ENCODE data around the gene DENND1B. TPM values are rescaled to one million over a fixed set of nuclear protein-coding genes. Genes with fewer than 3 reads are reported as not detected.

Gene DENND1B
- polyA plus RNA-seq, 1 donor (not counting 4 experiments of a cell fraction or from before 2014, with no cell fraction given), result 7.6 TPM

GRCh38 chr1:197771386-197771785, 3.9 kb downstream of the DENND1B start:
- H3K79me2 ChIP-seq (ENCODE audit: control insufficient read depth, insufficient read depth, low read length), result peaks cover 38% of the 10 kb centered on the region
- H2AFZ ChIP-seq (ENCODE audit: control insufficient read depth, low read length), result no peak overlapping the region
- H3K9me1 ChIP-seq (ENCODE audit: control insufficient read depth, extremely low read depth, insufficient read depth, low read length), result no peaks in the 10 kb centered on the region
- no peak overlapping the region for H3K9ac ChIP-seq (ENCODE audit: control insufficient read depth, extremely low read depth, insufficient read depth, low read length)
- dilution Hi-C loops (cut with MboI; ENCODE audit: extremely low pct_ligation_motif_present, low sequenced_read_pairs), result no loop called here
- H3K27me3 ChIP-seq (ENCODE audit: control insufficient read depth, extremely low read depth, insufficient read depth, low read length), result no peaks in the 10 kb centered on the region
- peaks cover 19% of the 10 kb centered on the region for H3K4me1 ChIP-seq (ENCODE audit: control insufficient read depth, extremely low read depth, insufficient read depth, low read length)
- DNase-seq (ENCODE audit: low read depth, low spot score), result no peak
- H3K36me3 ChIP-seq (ENCODE audit: control insufficient read depth in 2 of 2, extremely low read depth in 1 of 2, insufficient read depth in 2 of 2, low read length in 2 of 2), result peaks cover 1 to 4% of the 10 kb centered on the region in 2 experiments
- no peak overlapping the region for H3K27ac ChIP-seq (ENCODE audit: control insufficient read depth, insufficient read depth, low read length)
- no peak overlapping the region for H3K4me2 ChIP-seq (ENCODE audit: control insufficient read depth, extremely low read depth, insufficient read depth, low read depth, low read length)
- H3K9me3 ChIP-seq (ENCODE audit: control insufficient read depth, low read depth, low read length), result no peaks in the 10 kb centered on the region
- TF ChIP-seq EZH2 (IDR thresholded peaks at IDR 0.05; ENCODE audit: low read length), result no peak
- H4K20me1 ChIP-seq (ENCODE audit: control insufficient read depth, extremely low read depth, insufficient read depth, low read length), result no peaks in the 10 kb centered on the region
- FAIRE-seq, result no peak
- H3K4me3 ChIP-seq (ENCODE audit: control insufficient read depth in 2 of 3, extremely low read depth in 1 of 3, insufficient read depth in 2 of 3, low read depth in 1 of 3, low read length in 3 of 3), result no peak overlapping the region

- Histone ChIP-seq H3K36me3 (ENCODE audit: control insufficient read depth in 2 of 2, extremely low read depth in 1 of 2, insufficient read depth in 2 of 2, low read length in 2 of 2) (peaks cover 1 to 4% of the 10 kb centered on the region in 2 experiments), H3K79me2 (ENCODE audit: control insufficient read depth, insufficient read depth, low read length) (peaks cover 38% of the 10 kb centered on the region), H3K9ac (ENCODE audit: control insufficient read depth, extremely low read depth, insufficient read depth, low read length) (no peak overlapping the region), H2AFZ (ENCODE audit: control insufficient read depth, low read length) (no peak overlapping the region), H4K20me1 (ENCODE audit: control insufficient read depth, extremely low read depth, insufficient read depth, low read length) (no peaks in the 10 kb centered on the region), H3K9me3 (ENCODE audit: control insufficient read depth, low read depth, low read length) (no peaks in the 10 kb centered on the region), H3K9me1 (ENCODE audit: control insufficient read depth, extremely low read depth, insufficient read depth, low read length) (no peaks in the 10 kb centered on the region), H3K4me1 (ENCODE audit: control insufficient read depth, extremely low read depth, insufficient read depth, low read length) (peaks cover 8% of the 10 kb centered on the region), H3K27me3 (ENCODE audit: control insufficient read depth, extremely low read depth, insufficient read depth, low read length) (no peaks in the 10 kb centered on the region), H3K4me3 (ENCODE audit: control insufficient read depth in 2 of 3, extremely low read depth in 1 of 3, insufficient read depth in 2 of 3, low read depth in 1 of 3, low read length in 3 of 3) (no peak overlapping the region), H3K27ac (ENCODE audit: control insufficient read depth, insufficient read depth, low read length) (no peak overlapping the region), H3K4me2 (ENCODE audit: control insufficient read depth, extremely low read depth, insufficient read depth, low read depth, low read length) (no peak overlapping the region)
- no peak for TF ChIP-seq EZH2 (IDR thresholded peaks at IDR 0.05; ENCODE audit: low read length)
- TF ChIP-seq CTCF (optimal IDR thresholded peaks at IDR 0.05 in 1 of 3, IDR thresholded peaks at IDR 0.05 in 1 of 3, conservative IDR thresholded peaks at IDR 0.05 in 1 of 3; ENCODE audit: extremely low read depth in 1 of 3, insufficient read depth in 2 of 3, low read length in 3 of 3), result no peak
- DNase-seq (ENCODE audit: low read depth, low spot score) (no peak), FAIRE-seq (no peak)
- dilution Hi-C loops (cut with MboI; ENCODE audit: extremely low pct_ligation_motif_present, low sequenced_read_pairs), result no loop called here
These were observed 5.0 kb downstream of the DENND1B start for GRCh38 chr1:197770243-197770642.

- H4K20me1 ChIP-seq (ENCODE audit: control insufficient read depth, extremely low read depth, insufficient read depth, low read length), result no peaks in the 10 kb centered on the region
- H3K4me3 ChIP-seq (ENCODE audit: control insufficient read depth in 2 of 3, extremely low read depth in 1 of 3, insufficient read depth in 2 of 3, low read depth in 1 of 3, low read length in 3 of 3), result no peak overlapping the region
- peaks cover 8% of the 10 kb centered on the region for H3K4me1 ChIP-seq (ENCODE audit: control insufficient read depth, extremely low read depth, insufficient read depth, low read length)
- H3K4me2 ChIP-seq (ENCODE audit: control insufficient read depth, extremely low read depth, insufficient read depth, low read depth, low read length), result no peak overlapping the region
- DNase-seq (ENCODE audit: low read depth, low spot score), result no peak
- dilution Hi-C loops (cut with MboI; ENCODE audit: extremely low pct_ligation_motif_present, low sequenced_read_pairs), result no loop called here
- peaks cover 36% of the 10 kb centered on the region for H3K79me2 ChIP-seq (ENCODE audit: control insufficient read depth, insufficient read depth, low read length)
- TF ChIP-seq EZH2 (IDR thresholded peaks at IDR 0.05; ENCODE audit: low read length) (no peak), CTCF (optimal IDR thresholded peaks at IDR 0.05 in 1 of 3, IDR thresholded peaks at IDR 0.05 in 1 of 3, conservative IDR thresholded peaks at IDR 0.05 in 1 of 3; ENCODE audit: extremely low read depth in 1 of 3, insufficient read depth in 2 of 3, low read length in 3 of 3) (no peak)
- H3K27ac ChIP-seq (ENCODE audit: control insufficient read depth, insufficient read depth, low read length), result no peak overlapping the region
- H3K9me3 ChIP-seq (ENCODE audit: control insufficient read depth, low read depth, low read length), result no peaks in the 10 kb centered on the region
- FAIRE-seq, result no peak
- no peak overlapping the region for H2AFZ ChIP-seq (ENCODE audit: control insufficient read depth, low read length)
- peaks cover 1 to 4% of the 10 kb centered on the region in 2 experiments for H3K36me3 ChIP-seq (ENCODE audit: control insufficient read depth in 2 of 2, extremely low read depth in 1 of 2, insufficient read depth in 2 of 2, low read length in 2 of 2)
- no peaks in the 10 kb centered on the region for H3K9me1 ChIP-seq (ENCODE audit: control insufficient read depth, extremely low read depth, insufficient read depth, low read length)
- H3K27me3 ChIP-seq (ENCODE audit: control insufficient read depth, extremely low read depth, insufficient read depth, low read length), result no peaks in the 10 kb centered on the region
- no peak overlapping the region for H3K9ac ChIP-seq (ENCODE audit: control insufficient read depth, extremely low read depth, insufficient read depth, low read length)
These were observed 6.0 kb downstream of the DENND1B start for GRCh38 chr1:197769287-197769686.
